Ecto neural progenitor cell (in vitro differentiated cells): Measurements from ENCODE around the gene FAM171A1.
"Not testable (repeated sequence)": the region's sequence is repeated elsewhere in the genome, so short reads cannot be mapped to it uniquely, and the experiment has no call there.

ENCODE experiments used
- DNase-seq: peaks from one replicate; pipeline ENCODE4 v3.0.0-alpha.2; 2018; ENCODE audit warnings: low spot score

Gene FAM171A1

DNA sequence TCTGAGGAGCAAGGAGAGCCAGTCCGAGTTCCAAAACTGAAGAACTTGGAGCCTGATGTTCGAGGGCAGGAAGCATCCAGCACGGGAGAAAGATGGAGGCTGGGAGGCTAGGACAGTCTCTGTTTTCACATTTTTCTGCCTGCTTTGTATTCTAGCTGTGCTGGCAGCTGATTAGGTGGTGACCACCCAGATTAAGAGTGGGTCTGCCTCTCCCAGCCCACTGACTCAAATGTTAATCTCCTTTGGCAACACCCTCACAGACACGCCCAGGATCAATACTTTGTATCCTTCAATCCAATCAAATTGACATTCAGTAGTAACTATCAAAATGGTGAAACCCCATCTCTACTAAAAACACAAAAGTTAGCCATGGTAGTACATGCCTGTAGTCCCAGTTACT, 163.7 kb downstream of the FAM171A1 start:
- not testable (repeated sequence) for DNase-seq

DNA sequence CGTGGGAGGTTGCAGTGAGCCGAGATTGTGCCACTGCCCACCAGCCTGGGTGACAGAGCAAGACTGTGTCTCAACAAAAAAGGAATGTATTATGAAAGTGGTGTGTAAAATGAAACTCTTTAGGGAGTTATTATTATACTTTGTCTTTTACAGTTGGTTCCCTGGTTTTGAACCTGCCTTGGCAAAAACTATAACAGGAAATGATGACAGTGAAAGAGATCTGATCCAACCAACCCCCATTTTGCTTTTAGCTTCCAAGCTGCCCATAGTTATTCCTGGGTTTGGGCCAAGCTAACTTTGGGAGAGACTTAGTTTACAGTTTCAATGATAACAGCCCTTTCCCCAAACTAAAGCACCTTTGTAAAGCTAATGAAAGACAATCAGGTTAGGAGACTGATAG, 168.4 kb downstream of the FAM171A1 start:
- no peak for DNase-seq

DNA sequence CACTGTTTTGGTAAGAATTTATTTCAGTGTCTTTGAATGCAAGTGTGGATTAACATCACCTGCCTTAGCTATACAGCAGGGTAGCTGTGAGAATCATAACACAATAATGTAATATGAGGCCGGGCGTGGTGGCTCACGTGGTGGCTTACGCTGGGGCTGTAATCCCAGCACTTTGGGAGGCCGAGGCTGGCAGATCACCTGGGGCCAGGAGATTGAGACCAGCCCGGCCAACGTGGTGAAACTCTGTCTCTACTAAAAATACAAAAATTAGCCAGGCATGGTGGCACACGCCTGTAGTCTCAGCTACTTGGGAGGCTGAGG, 168.8 kb downstream of the FAM171A1 start:
- not testable (repeated sequence) for DNase-seq

DNA sequence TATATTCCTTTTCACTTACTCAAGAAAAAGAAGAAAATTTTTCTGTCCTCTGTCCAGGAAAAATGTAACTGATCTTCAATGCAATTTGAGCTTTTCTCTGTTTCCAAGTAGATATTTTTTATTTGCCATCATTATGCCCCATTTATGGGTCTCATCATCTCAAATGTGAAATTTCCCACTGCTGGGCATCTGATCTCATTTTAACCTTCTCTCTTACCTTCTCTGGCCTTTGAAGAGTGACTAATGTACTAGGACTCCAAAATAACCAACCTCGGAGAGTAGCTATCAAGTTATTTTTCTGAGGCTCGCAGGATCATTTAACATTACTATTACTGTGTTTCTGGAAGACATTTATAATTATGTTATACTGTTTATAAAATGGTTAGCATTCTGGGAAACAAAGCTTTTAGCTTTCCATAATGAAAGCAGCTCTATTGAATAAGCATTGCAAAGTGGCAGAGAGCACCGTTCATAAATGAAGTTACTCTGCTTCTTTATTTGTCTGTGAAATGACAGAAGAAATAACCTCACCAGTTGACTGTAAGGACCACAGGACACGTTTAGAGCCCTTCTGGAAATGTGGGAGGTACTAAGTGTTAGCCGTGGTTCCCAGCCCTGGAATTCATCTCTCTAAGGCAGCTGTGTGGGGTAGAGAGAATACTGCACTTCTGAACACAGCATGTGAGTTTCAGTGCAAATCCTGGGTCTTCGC, 169.3 kb downstream of the FAM171A1 start:
- no peak for DNase-seq

DNA sequence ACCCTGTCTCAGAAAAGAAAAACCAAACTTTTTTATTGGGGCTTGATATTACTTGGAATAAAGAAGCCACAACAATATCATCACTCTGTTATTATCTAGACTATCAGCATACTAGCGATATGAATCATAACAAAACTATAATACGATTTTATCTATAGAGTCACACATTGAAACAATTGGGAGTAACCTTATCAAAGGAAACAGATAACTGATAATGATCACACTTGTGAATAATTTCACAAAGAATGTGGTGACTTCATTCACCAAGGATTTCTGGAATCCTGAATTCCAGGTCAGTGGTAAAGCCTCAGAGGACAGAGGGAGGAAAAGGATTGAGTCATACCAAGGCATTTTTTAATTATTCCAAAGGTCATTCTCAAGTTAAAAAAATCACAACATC, 170.5 kb downstream of the FAM171A1 start:
- DNase-seq: no peak

DNA sequence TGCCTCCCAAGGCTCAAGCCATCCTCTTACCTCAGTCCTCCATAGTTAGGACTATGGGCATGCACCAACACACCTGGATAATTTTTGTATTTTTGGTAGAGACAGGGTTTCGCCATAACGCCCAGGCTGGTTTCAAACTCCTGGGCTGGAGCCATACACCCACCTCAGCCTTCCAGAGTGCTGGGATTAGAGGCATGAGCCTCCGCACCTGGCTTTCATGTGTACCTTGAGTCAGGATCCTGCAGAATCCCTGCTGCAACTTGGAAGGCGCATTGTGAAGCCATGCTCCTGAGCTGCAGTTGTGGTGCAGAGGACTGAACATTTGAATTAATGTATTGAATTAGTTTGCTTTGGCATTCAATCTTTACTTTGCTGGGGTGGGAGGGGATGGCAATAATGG, 173.2 kb downstream of the FAM171A1 start:
- DNase-seq: no peak

DNA sequence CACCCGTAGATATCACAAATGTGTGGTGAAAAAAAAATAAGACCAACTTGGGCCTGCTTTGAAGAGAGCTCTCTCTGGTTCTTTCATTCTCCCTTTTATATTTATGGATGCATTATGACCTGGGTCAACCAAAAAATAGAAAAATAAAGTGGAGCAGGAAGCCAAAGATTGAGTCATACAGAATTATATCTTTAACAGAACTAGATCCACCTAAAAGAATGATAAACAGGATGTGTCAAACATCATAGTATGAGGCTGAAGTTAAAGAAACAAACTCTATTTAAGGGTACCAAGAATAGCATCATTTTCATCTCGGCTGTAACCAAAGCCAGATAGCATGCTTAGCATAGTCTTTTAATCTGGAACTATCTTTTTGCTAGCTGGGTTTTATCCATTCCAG, 173.8 kb downstream of the FAM171A1 start:
- DNase-seq: no peak

DNA sequence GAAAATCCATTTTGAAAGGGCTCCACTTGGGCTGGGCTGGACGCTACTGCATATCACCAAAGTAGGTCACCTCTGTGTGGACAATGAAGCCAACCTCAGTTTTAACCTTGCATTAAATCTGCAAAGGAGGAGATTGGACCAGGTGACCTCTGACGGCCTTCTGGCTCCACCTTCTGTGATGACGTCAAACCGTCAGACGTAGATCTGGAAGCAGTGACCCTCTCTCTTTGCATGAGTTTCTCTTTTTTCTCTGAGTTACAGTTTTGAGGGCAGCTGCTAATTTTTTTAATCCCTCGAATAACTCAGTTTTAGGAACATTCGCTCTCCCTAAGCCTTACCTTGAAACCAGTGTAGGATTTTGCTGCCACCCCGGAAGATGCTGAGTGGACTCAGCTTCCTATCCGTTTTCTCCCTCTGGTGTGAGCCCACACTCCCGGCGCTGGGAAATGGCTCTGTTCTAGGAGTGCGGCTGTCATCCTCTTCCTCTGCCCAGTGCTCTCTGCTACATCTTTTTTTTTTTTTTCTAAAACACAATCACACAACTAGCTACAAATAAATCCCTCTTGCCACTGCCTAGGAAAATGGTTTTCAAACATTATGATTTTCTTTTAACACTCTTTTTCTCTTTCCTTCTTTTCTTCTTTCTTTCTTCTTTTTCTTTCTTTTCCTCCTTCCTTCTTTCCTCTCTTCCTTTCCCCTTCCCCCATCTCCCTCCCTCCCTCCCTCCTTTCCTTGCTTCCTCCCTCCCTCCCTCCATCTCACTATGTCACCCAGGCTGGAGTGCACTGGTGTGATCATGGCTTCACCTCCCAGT, 174.9 kb downstream of the FAM171A1 start:
- DNase-seq: no peak

DNA sequence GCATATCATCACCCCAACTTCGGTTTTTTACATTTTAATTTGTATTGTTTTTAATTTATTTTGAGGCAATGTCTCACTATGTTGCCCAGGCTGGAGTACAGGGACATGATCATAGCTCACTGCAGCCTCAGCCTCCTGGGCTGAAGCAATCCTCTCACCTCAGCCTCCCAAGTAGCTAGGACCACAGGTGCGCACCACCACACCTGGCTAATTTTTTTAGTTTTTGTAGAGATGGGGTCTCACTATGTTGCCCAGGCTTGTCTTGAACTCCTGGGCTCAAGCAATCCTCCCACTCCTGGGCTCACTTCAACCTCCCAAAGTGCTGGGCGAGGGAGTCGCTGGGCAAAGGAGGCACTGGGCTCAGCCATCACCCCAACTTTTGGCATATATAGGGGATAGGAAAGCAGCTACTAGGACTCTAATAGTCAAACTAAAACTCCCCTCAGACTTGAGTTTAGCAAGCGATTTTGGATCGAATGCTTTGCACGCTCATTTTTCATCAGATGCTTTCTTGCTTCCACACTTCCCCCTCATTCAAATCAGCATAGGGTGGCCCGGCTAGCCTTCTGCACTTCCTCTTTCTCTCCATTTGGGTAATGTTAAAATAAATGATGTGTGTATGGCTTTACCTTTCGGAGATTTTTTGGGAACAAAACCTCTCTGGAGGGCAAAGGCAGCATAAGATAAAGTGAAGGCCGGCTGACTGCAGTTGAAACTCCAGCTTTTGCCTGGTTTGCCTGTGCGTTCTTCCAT, 181.8 kb downstream of the FAM171A1 start:
- no peak for DNase-seq

DNA sequence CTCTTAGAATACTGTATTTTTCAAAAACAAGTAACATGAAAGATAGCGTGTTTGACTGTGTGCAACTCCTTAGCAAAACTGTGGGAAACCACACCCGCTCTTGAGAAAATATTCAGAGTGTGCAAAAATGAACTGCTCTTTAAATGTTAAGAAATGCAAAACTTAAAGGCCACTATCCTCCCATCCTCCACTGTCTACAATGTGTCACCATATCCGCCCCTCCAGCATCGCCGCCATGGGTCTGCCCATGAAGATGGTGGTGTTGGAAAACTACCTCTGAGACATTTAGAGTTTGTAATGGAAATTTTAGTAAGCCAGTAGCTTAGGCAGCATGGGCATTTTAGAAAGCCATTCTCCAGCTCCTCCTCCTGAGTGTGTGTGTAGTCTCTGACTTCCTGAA, 182.5 kb downstream of the FAM171A1 start:
- no peak for DNase-seq

DNA sequence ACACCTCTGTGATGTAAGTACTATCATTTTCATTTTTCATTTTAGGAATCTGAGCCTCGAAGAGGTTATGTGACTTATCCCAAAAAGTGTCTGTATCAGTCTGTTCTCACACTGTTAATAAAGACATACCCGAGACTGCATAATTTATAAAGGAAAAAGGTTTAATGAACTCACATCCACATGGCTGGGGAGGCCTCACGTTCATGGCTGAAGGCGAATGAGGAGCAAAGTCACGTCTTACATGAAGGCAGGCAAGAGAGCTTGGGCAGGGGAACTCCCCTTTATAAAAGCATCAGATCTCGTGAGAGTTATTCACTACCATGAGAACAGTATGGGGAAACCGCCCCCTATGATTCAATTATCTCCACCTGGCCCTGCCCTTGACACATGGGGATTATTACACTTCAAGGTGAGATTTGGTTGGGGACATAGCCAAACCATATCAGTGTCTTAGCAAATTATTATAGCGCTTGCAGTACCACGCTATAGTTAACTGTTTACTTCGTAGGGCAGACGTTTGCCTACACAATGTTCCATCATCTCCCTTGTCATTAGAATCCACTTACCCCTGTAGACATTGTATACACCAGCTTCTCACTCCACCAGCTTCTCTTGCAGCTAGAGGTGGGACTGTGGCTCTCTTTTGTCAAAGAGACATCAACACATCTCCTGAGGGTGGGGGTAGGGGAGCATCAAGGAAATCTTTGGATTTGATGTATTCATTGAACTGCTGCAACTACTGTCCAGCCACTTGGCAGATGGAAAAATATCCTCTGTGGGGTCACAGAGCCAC, 187.2 kb downstream of the FAM171A1 start:
- DNase-seq: no peak

DNA sequence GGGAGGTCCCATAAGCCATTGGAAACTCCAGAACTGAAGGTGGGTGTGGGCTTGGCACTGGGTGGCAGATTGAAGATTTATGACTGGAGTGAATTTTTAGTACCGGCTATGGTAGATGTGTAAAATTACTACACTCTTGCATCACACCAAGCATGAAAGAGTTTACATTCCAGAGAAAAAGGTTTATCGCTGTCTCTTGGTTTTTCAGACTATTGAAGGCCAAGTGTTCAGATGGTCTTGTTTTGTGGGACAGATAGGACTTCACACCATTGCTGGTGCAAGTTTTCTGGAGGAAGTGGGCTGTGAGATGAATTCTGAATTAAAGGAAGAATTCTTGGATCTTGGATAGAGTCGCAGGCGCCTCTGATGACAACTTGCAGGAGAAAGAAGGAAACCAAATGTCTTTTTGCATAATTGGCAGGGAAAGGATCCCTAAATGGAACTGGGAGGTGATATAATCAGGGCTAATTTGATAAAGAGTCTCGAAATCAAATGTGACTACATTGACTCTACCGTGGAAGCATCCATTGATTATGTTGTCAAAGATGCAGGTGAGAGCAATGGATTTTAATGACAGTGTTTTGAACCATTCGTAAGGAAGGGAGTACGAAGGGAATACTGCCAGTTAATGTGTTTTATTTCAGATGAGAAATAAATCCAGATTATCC, 188.4 kb downstream of the FAM171A1 start:
- no peak for DNase-seq

DNA sequence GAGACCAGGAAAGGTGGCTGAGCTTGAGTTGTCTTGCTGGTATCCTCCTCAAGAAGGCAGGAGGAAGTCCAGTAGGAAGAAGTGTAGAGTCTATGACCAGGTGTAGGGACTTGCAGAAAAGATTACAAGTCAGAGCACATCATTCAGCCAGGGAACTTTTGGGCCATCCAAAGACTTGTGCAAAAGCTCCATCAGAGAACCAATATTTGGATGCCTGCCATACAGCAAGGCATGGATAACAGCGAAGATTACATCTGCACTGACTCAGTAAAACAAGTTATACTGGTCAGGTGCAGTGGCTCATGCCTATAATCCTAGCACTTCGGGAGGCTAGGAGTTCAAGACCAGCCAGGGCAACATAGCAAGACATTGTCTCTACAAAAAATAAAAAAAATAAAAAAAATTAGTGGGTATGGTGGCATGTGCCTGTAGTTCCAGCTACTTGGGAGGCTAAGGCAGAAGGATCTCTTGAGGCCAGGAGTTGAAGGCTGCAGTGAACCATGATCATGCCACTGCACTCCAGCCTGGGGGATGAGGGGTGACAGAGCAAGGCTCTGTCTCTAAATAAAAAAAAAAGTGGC, 189.4 kb downstream of the FAM171A1 start:
- DNase-seq: no peak

DNA sequence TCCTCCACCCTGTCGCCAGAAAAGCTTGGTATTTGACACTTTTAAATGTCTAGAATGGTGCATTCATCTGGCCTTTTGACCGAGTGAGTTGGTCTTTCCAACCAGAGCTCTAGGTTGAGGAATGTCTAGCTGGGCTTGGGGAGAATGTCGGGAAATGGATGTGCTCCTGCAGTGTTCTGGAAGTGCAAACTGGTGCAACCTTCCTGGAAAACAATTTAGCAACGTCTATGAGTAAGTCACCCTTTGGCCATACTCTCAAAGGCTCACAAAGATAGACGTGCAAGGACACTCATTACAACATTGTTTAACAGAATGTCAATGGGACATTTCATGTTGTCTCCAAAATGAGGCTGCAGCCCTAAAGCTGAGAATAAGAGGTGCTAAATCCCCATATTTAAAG, 190.4 kb downstream of the FAM171A1 start:
- no peak for DNase-seq

DNA sequence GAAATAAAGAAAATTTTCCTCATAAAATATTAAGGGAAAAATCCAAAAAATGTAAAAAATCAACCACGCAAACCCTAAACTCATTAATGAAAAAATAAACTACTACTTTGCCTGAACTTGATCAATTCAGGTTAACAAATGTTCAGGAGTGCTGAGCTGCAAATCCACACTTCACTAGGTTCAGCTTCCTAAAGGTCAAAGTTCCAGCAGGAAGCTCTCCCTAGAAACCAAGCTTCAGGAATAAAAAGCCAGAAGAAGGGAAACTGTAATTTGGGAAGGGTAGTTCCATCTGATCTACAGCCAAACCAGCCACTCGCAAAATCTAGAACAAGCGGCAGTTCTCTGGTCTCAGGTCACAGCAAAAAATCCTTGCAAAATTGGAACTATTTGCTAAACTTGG, 194.8 kb downstream of the FAM171A1 start:
- DNase-seq: no peak

DNA sequence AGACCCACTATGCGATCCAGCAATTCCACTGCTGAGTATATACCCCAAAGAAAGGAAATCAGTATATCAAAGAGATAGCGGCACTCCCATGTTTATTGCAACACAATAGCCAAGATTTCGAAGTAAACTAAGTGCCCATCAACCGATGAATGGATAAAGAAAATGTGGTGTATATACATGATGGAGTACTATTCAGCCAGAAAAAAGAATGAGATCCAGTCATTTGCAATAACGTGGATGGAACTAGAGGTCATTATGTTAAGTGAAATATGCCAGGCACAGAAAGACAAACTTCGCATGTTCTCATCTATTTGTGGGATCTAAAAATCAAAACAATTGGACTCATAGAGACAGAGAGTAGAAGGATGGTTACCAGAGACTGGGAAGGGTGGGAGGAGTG, 195.5 kb downstream of the FAM171A1 start:
- DNase-seq: no peak

DNA sequence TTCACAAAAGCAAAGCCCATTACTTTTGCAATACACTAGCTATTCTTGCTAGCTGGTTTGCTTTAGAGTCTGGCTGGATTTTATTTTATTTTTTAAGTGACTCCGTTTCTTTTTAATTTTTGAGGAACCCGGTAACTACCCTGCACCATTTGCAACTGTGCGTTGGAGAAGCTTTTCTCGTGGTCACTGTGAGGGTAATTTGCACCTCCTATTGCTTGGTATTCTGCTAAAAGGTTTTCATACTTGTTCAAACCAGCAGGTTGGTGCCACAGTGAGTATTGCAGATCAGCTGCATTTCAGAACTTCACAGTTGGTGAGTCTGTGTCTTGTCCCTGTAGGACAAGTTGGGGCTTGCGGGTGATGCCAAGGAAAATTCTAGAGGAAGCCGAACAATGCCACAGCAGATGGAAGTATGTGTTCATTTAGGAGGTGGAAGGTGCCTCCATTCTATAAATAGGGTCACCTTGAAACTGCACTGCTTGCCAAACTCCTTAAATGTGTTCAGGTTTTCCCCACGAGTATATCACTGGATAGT, 198.7 kb downstream of the FAM171A1 start:
- no peak for DNase-seq

DNA sequence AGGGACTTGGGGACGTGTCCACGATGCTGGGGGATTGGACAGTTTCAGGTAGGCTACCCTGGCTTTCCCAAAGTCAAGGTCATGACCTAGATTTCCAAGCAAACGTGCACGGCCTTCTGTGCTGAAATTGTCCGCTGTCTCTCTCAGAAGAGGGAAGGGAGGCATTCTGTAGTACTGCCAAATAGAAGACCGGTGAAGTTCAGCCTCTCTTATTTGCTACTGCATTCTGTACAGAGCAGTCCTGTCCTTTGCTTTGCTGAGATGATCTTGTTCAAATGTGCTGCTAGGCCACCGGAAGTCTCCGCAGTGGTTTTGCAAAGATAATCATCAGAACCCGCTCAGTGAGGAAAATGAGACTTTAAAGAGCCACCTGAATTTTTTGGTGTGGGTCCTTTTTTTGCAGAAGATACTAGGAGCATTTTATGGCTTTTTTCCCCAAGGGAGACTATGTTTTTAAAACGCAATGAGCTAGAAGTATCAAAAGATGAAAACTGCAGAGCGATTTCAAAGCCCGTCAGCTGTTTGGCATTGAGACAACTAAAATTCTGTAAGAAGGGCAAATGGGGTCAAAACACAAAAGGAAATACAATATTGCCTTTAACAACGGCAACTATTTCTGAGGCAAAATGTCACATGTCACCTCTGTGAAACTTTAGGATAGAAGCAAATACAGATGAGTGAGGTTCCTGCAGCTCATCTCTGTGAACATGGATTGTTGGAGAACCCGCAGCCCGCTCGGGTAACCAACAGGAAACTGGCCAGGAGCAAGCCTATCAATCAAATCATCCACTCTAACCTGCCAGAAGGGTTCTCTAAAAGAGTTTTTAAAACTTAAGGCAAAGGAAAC, 201.3 kb downstream of the FAM171A1 start:
- no peak for DNase-seq

DNA sequence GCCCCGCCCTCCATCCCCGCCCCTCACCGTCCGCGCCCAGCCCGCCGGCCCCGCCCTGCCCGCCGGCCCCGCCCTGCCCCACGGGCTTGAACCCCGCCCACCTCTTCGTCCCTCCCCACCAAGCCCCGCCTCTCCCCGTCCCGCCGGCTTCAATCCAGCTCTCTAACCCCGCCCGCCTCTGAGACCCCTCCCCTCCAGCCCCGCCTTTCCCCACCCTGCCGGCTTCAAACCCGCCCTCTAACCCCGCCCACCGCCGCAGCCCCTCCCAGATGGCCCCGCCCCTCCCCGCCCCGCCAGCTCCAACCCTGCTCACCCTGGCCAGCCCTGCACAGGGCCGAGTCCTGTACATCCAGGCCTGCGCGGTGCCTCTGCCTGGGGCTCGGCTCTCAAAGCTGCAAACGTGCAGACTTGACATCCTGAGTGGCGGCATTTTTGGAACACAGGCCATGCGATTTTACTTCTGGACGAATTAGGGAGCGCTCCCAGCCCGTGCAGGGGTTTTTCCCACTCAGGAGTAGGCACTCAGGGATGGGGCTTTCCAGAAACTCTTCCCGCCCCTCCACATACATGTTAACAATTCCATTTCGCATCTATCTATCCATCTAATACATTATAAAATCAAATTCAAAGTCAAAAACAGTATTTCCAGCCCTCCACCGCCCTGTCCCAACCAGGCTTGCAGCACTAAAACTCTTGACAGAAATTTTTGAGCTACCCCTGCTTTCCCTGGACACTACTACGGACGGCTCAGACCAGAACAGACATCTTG, 202.1 kb downstream of the FAM171A1 start:
- peak; percentile 99 for DNase-seq
